ENCODE data around the gene LRTM2. TPM values are rescaled to one million over a fixed set of nuclear protein-coding genes. Genes with fewer than 3 reads are reported as not detected.

The LRTM2 gene
- total and polyA plus RNA-seq, 2 of the 4 experiments (the other 2 are of a cell fraction), result not detected

GRCh38 chr12:1820896-1821291 is 529 bp downstream of the LRTM2 start:
- Histone ChIP-seq H3K9me1 (ENCODE audit: insufficient read depth, low read length) (no peaks in the 10 kb centered on the region; the same call in 1 of the 2 replicates), H3K27ac (ENCODE audit: insufficient read depth, low read length) (no peak overlapping the region), H3K27me3 (ENCODE audit: control insufficient read depth, insufficient read depth, low read length) (peaks cover 79% of the 10 kb centered on the region), H4K91ac (ENCODE audit: insufficient read depth, low read depth, low read length) (no peak overlapping the region), H4K8ac (ENCODE audit: low read depth in 2 of 2, low read length in 2 of 2) (no peak overlapping the region), H3K4ac (ENCODE audit: low read depth, low read length) (no peak overlapping the region), H3K14ac (replicated peaks; ENCODE audit: low read depth, low read length) (no peak overlapping the region), H4K20me1 (ENCODE audit: insufficient read depth, low read length) (no peaks in the 10 kb centered on the region), H2AK5ac (ENCODE audit: low read depth, low read length) (no peak overlapping the region), H3K4me3 (ENCODE audit: insufficient read depth, low read depth, low read length) (no peak overlapping the region), H2BK120ac (ENCODE audit: low read depth, low read length) (no peak overlapping the region), H3K56ac (ENCODE audit: extremely low read depth, insufficient read depth, low read length) (no peak overlapping the region), H3K9ac (ENCODE audit: low read depth, low read length) (no peak overlapping the region), H3K4me2 (ENCODE audit: low read depth, low read length) (no peak overlapping the region), H2BK5ac (ENCODE audit: low read depth, low read length, poor library complexity, severe bottlenecking) (no peak overlapping the region), H2AFZ (replicated peaks; ENCODE audit: low read length, poor library complexity) (no peak overlapping the region), H2BK20ac (ENCODE audit: low read depth, low read length) (no peak overlapping the region), H3K36me3 (ENCODE audit: control insufficient read depth, insufficient read depth, low read length) (no peaks in the 10 kb centered on the region), H3K79me1 (ENCODE audit: low read depth in 1 of 2, low read length in 2 of 2) (no peaks in the 10 kb centered on the region), H3K9me3 (ENCODE audit: control insufficient read depth, insufficient read depth, low read length) (no peaks in the 10 kb centered on the region), H2AK9ac (replicated peaks; ENCODE audit: low read depth, low read length, poor library complexity) (no peak overlapping the region), H4K5ac (ENCODE audit: low read depth, low read length) (no peak overlapping the region), H2BK15ac (ENCODE audit: low read depth, low read length) (no peak overlapping the region), H3K4me1 (ENCODE audit: control insufficient read depth, insufficient read depth, low read length) (no peaks in the 10 kb centered on the region), H3K18ac (ENCODE audit: low read depth, low read length) (no peak overlapping the region), H3K23ac (ENCODE audit: low read depth, low read length) (no peak overlapping the region)
- 52% methylated on average over 6 of the region's 11 CpGs; no CpG with 5 or more reads in 1 of the 2 experiments for WGBS, 2 experiments (ENCODE audit: extremely low coverage in 2 of 2, insufficient read length in 1 of 2)
- ChIA-PET CTCF (no interaction called here), POLR2A (ENCODE audit: unreplicated experiment) (no interaction called here)
- DNase-seq, result no peak
- dilution Hi-C loops (cut with HindIII; ENCODE audit: low sequenced_read_pairs, unreplicated experiment) (no loop called here), in situ Hi-C loops (cut with MboI; ENCODE audit: low sequenced_read_pairs) (loop anchor here (25.0 kb wide), 1 partner anchor 466 kb away; no protein-coding TSS in a partner anchor), intact Hi-C loops (cut with micrococcal nuclease) (no loop called here)
- BruUV-seq (replicated peaks), result no TSS peak
- TF ChIP-seq RCOR1 (IDR thresholded peaks at IDR 0.05; ENCODE audit: insufficient replicate concordance, low read length), result no peak
- TF ChIP-seq BHLHE40 (IDR thresholded peaks at IDR 0.05; ENCODE audit: low read depth, low read length), result no peak
- TF ChIP-seq POLR2A (IDR thresholded peaks at IDR 0.05; ENCODE audit: low read depth, low read length), result no peak
- no peak for TF ChIP-seq SMC3 (IDR thresholded peaks at IDR 0.05; ENCODE audit: low read depth, low read length)
- no peak for TF ChIP-seq CEBPB (IDR thresholded peaks at IDR 0.05; ENCODE audit: low read depth, low read length)
- TF ChIP-seq ELK1 (IDR thresholded peaks at IDR 0.05; ENCODE audit: borderline replicate concordance, low read depth, low read length), result no peak
- no peak for TF ChIP-seq MXI1 (IDR thresholded peaks at IDR 0.05; ENCODE audit: borderline replicate concordance, low read depth, low read length)
- no peak for TF ChIP-seq FOS (IDR thresholded peaks at IDR 0.05; ENCODE audit: low read depth, low read length)
- no peak for TF ChIP-seq CTCF (conservative IDR thresholded peaks at IDR 0.05; ENCODE audit: low read depth, low read length)
- no peak for TF ChIP-seq USF2 (IDR thresholded peaks at IDR 0.05; ENCODE audit: low read depth, low read length)
- TF ChIP-seq NFE2L2 (IDR thresholded peaks at IDR 0.05; ENCODE audit: low read depth, low read length), result no peak
- TF ChIP-seq CHD1 (IDR thresholded peaks at IDR 0.05; ENCODE audit: low read depth, low read length), result no peak
- no peak for TF ChIP-seq MAFK (IDR thresholded peaks at IDR 0.05; ENCODE audit: low read depth, low read length)
- no peak for TF ChIP-seq MAZ (IDR thresholded peaks at IDR 0.05; ENCODE audit: borderline replicate concordance, low read depth, low read length)
- no peak for TF ChIP-seq RAD21 (IDR thresholded peaks at IDR 0.05; ENCODE audit: low read length)
- TF ChIP-seq RFX5 (IDR thresholded peaks at IDR 0.05; ENCODE audit: low read depth, low read length), result no peak
- no peak for ATAC-seq (ENCODE audit: low read depth)

Measured in IMR-90 (cell line).